ENCODE data around the gene CCDC87. TPM values are rescaled to one million over a fixed set of nuclear protein-coding genes. Genes with fewer than 3 reads are reported as not detected.
"Not testable (repeated sequence)": the region's sequence is repeated elsewhere in the genome, so short reads cannot be mapped to it uniquely, and the experiment has no call there.

Gene CCDC87
- total RNA-seq, 2 experiments from 2014 or later: 0.55 to 0.70 TPM

DNA sequence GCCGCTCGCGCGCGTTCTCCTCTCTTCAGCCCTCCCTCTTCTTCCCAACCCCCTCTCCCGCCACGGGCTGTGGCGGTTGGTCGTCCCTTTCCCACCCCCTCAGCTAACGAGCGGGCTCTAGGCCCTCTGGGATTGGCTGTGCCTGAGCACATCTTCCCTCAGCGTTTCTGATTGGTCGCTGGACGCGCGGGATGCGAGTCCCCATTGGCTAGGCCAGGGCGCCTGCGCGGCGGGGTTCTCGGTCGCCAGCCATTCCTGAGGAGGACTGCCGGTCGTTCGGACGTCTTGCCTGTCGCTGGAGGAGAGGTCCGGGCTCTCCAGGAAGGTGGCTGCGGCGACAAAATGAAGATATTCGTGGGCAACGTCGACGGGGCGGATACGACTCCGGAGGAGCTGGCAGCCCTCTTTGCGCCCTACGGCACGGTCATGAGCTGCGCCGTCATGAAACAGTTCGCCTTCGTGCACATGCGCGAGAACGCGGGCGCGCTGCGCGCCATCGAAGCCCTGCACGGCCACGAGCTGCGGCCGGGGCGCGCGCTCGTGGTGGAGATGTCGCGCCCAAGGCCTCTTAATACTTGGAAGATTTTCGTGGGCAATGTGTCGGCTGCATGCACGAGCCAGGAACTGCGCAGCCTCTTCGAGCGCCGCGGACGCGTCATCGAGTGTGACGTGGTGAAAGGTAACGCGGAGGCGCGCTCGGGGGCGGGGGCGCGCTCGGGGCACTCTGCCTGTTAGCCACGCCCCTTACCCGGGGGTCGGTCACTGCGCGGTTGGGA, 23.7 kb upstream of the CCDC87 start, which contains the start of gene RBM14:
TSS of gene RBM14 (plus strand) at position 252 of the 776 bp plus-strand sequence. CDS start at position 343, 91 bp downstream.
- POLR2A ChIA-PET: interaction anchor here (0.6 to 4.7 kb wide), 26 partner anchors 8 to 532 kb away, joined by 3 to 78 read pairs (median 3); partner anchors contain the start of genes CCDC87, CCS, MRPL11 and RBM4
- H3K27ac Mint-ChIP-seq: peak within 1 kb of the TSS; percentile 99
- peaks cover 50% of the 10 kb centered on the region for H3K36me3 Mint-ChIP-seq (ENCODE audit: low read depth)
- peak; percentile 99 for DNase-seq
- H3K4me1 Mint-ChIP-seq (ENCODE audit: low read depth): peaks cover 36% of the 10 kb centered on the region
- H3K27me3 Mint-ChIP-seq (ENCODE audit: low read depth): no peaks in the 10 kb centered on the region
- H3K4me3 Mint-ChIP-seq: peak within 1 kb of the TSS; percentile 98
- H3K9me3 Mint-ChIP-seq (ENCODE audit: insufficient read depth): no peaks in the 10 kb centered on the region
- ATAC-seq: peak; percentile 92
- CTCF ChIA-PET: interaction anchor here (0.7 to 3.6 kb wide), 7 partner anchors 14 to 137 kb away, joined by 4 to 28 read pairs (median 13); partner anchors contain the start of genes CCDC87, CCS, DPP3 and RBM4

DNA sequence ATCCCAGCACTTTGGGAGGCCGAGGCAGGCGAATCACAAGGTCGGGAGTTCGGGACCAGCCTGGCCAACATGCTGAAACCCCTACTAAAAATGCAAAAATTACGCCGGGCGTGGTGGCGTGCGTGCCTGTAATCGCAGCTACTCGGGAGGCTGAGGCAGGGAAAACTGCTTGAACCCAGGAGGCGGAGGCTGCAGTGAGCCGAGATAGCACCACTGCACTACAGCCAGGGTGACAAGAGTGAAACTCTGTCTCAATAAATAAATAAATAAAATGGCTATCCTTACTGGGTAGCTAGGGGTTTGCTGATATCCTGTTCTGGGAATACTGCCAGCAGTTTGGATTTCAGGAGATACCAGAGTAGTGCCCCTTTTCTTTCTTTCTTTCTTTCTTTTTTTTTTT, 21.2 kb upstream of the CCDC87 start:
- ChIA-PET POLR2A (interaction anchor here (4.7 kb wide), 1 partner anchor 25 kb away, joined by 78 read pairs; the partner anchor contains the start of gene RBM4), CTCF (interaction anchor here (1.3 to 2.4 kb wide), 3 partner anchors 22 to 148 kb away, joined by 3 to 8 read pairs (median 3); partner anchors contain the start of genes CCDC87, CCS and RBM4)
- Mint-ChIP-seq H3K27me3 (ENCODE audit: low read depth) (no peaks in the 10 kb centered on the region), H3K27ac (no peak overlapping the region), H3K4me3 (no peak overlapping the region), H3K9me3 (ENCODE audit: insufficient read depth) (no peaks in the 10 kb centered on the region), H3K36me3 (ENCODE audit: low read depth) (peaks cover 33% of the 10 kb centered on the region), H3K4me1 (ENCODE audit: low read depth) (peaks cover 31% of the 10 kb centered on the region)
- ATAC-seq (no peak), DNase-seq (no peak)

DNA sequence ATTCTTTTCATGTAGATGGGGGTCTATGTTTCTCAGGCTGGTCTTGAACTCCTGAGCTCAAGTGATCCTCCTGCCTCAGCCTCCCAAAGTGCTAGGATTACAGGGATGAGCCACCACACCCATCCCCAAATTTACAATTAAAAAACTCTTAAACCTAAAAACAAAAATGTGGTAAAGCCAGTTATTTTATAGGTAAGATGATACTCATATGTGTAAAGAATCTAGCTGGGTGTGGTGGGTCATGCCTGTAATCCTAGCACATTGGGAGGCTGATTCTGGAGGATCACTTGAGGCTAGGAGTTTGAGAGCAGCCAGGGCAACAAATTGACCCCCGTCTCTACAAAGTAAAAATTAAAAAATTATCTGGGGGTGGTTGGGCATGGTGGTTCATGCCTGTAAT, 19.6 kb upstream of the CCDC87 start:
- Mint-ChIP-seq H3K4me1 (ENCODE audit: low read depth) (peaks cover 22% of the 10 kb centered on the region), H3K27ac (no peak overlapping the region), H3K36me3 (ENCODE audit: low read depth) (peaks cover 21% of the 10 kb centered on the region), H3K9me3 (ENCODE audit: insufficient read depth) (no peaks in the 10 kb centered on the region), H3K27me3 (ENCODE audit: low read depth) (no peaks in the 10 kb centered on the region), H3K4me3 (no peak overlapping the region)
- POLR2A ChIA-PET: interaction anchor here (0.6 to 0.7 kb wide), 2 partner anchors 28 to 267 kb away, joined by 3 to 4 read pairs; no protein-coding TSS in a partner anchor
- ATAC-seq (no peak), DNase-seq (no peak)
- CTCF ChIA-PET: interaction anchor here (1.3 to 2.4 kb wide), 2 partner anchors 20 to 146 kb away, joined by 3 to 8 read pairs; partner anchors contain the start of genes CCDC87 and CCS

DNA sequence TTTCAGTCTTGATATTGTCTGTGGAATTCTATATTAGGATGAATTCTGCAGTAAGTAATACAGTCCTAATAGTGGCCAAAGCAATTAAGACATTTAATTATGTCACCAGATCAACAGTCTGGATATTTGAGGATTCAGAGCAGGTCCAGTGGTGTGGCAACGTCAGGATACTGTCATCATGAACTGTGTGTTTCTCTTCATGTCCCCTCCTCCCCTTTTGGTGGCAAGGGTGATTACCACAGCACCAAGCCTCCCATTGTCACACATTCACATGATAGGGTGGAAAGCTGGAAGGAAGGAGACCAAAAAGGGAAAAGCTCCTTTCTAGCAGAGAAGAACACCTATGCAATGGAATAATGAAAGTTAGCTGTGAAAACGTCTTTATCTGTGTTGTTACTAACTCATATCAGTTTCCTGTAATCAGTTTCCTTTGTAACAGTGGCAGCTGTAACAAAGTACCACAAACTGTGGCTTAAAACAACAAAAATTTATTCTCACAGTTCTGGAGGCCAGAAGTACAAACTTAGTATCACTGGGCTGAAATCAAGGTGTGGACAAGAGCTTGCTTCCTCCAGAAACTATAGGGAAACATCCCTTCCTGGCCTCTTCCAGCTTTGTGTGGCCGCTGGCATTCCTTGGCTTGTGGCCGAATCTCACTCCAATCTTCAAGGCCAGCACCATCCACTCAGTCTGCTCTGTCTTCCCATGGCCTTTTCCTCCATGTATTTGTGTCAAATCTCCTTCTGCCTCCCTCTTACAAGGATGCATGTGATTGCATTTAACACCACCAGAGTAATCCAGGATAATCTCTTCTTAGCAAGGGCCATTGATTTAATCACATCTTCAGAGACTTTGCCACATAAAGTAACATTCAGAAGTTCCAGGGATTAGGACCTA, 17.1 kb upstream of the CCDC87 start:
- no peak overlapping the region for H3K4me3 Mint-ChIP-seq

DNA sequence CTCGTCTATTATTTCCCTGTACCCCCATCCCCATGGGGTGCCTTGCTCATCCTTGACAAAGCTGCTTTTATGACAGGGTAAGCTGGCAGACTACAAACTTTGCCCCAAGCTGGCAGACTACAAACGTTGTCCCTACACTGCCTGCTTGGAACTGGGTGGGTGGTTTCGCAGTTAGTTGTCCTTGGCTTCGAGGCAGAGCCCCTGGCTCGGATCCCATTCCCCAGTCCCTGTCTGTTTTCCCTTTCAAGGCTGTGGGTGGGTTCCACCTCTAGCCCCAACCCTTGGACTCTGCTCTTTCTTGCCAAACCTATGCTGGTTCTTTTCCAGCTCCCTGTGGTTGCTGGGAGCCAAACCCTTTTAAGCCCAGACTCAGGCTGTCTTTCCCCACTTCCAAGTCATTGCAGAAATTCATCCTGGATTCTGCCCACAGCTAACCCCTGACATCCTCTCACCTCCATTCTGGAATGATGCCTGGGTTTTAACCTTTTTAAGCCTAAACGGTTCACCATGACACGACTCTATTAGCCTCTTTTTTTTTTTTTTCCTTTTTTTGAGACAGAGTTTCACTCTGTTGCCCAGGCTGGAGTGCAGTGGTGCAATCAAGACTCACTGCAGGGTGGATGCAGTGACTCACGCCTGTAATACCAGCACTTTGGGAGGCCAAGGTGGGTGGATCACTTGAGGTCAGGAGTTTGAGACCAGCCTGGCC, 14.4 kb upstream of the CCDC87 start:
- CTCF ChIA-PET: interaction anchor here (1.0 kb wide), 1 partner anchor 71 kb away, joined by 5 read pairs; the partner anchor contains the start of gene RBM4B

More for the DNA sequence above, 17.1 kb upstream of the CCDC87 start:
- Mint-ChIP-seq H3K27me3 (ENCODE audit: low read depth) (no peaks in the 10 kb centered on the region), H3K27ac (peak overlapping the region; percentile 55), H3K4me1 (ENCODE audit: low read depth) (peaks cover 13% of the 10 kb centered on the region), H3K9me3 (ENCODE audit: insufficient read depth) (no peaks in the 10 kb centered on the region), H3K36me3 (ENCODE audit: low read depth) (peaks cover 8% of the 10 kb centered on the region)
- ChIA-PET CTCF (interaction anchor here (0.7 to 1.8 kb wide), 4 partner anchors 9 to 68 kb away, joined by 3 to 6 read pairs (median 4); partner anchors contain the start of gene RBM4B), POLR2A (interaction anchor here (0.6 to 1.2 kb wide), 6 partner anchors 9 to 68 kb away, joined by 3 to 6 read pairs (median 4); no protein-coding TSS in a partner anchor)
- DNase-seq (no peak), ATAC-seq (peak; percentile 40)

DNA sequence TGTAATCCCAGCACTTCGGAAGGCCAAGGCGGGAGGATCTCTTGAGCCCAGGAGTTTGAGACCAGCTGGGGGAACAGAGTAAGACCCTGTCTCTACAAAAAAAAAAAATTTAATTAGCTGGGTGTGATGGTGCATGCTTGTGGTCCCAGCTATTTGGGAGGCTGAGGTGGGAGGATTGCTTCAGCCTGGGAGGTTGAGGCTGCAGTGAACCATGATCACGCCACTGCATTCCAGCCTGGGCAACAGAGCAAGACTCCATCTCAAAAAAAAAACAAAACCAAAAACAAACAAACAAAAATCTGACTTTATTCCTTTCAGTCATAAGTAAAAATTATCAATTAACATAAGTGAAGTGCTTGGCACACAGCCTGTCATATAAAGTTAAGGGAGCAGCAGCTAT, 13.7 kb upstream of the CCDC87 start:
- POLR2A ChIA-PET: interaction anchor here (0.8 to 3.5 kb wide), 2 partner anchors 10 to 19 kb away, joined by 3 to 27 read pairs; partner anchors contain the start of gene RBM14
- H3K9me3 Mint-ChIP-seq (ENCODE audit: insufficient read depth): not testable (repeated sequence)

More for the DNA sequence above, 14.4 kb upstream of the CCDC87 start:
- ATAC-seq (no peak), DNase-seq (no peak)
- H3K9me3 Mint-ChIP-seq (ENCODE audit: insufficient read depth): no peaks in the 10 kb centered on the region
- peaks cover 8% of the 10 kb centered on the region for H3K36me3 Mint-ChIP-seq (ENCODE audit: low read depth)
- H3K27ac Mint-ChIP-seq: no peak overlapping the region
- H3K4me1 Mint-ChIP-seq (ENCODE audit: low read depth): peaks cover 12% of the 10 kb centered on the region
- POLR2A ChIA-PET: interaction anchor here (3.5 kb wide), 1 partner anchor 10 kb away, joined by 27 read pairs; the partner anchor contains the start of gene RBM14
- H3K27me3 Mint-ChIP-seq (ENCODE audit: low read depth): no peaks in the 10 kb centered on the region
- no peak overlapping the region for H3K4me3 Mint-ChIP-seq

DNA sequence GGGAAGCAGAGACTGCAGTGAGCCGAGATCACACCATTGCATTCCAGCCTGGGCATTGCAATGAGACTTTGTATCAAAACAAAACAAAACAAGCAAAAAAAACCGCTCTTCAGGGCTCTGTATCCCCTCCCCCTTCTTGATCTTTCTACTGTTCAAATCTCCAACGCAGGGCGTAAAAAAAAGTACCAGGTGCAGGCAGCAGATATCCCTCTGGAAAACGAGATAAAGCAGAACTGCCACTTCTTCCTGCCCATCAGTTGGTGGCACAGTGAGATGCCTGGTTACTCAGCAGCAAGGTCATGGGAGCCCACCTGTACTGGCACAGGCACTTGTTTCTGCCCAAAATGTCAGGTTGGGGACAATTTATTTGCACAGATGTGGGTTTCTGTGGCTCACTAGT, 11.3 kb upstream of the CCDC87 start:
- Mint-ChIP-seq H3K27me3 (ENCODE audit: low read depth) (no peaks in the 10 kb centered on the region), H3K27ac (no peak overlapping the region), H3K4me1 (ENCODE audit: low read depth) (no peaks in the 10 kb centered on the region), H3K36me3 (ENCODE audit: low read depth) (peaks cover 13% of the 10 kb centered on the region), H3K4me3 (no peak overlapping the region), H3K9me3 (ENCODE audit: insufficient read depth) (no peaks in the 10 kb centered on the region)
- no peak for ATAC-seq
- ChIA-PET POLR2A (interaction anchor here (3.5 kb wide), 1 partner anchor 13 kb away, joined by 27 read pairs; the partner anchor contains the start of gene RBM14), CTCF (no interaction called here)
- no peak for DNase-seq

More for the DNA sequence above, 13.7 kb upstream of the CCDC87 start:
- not testable (repeated sequence) for H3K27ac Mint-ChIP-seq; ATAC-seq; H3K4me3 Mint-ChIP-seq; DNase-seq; H3K27me3 Mint-ChIP-seq (ENCODE audit: low read depth)
- H3K4me1 Mint-ChIP-seq (ENCODE audit: low read depth): peaks cover 12% of the 10 kb centered on the region
- CTCF ChIA-PET: interaction anchor here (1.0 kb wide), 1 partner anchor 71 kb away, joined by 5 read pairs; the partner anchor contains the start of gene RBM4B
- peaks cover 10% of the 10 kb centered on the region for H3K36me3 Mint-ChIP-seq (ENCODE audit: low read depth)

DNA sequence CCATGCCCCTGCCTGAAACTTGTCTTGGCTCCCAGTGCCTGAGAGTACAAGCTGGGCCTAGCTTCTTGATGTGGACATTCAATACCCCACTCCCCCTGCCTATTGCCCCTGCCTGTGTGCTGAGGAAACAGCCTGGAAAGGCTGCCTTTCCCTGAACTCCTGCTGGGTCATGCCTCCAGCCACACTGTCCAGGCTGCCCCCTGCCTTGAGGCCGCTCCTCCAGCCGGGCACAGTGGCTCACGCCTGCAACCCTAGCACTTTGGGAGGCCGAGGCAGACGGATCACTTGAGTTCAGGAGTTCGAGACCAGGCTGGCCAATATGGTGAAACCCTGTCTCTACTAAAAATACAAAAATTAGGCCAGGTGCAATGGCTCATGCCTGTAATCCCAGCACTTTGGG, 10.2 kb upstream of the CCDC87 start:
- DNase-seq: no peak
- CTCF ChIA-PET: no interaction called here
- no peaks in the 10 kb centered on the region for H3K4me1 Mint-ChIP-seq (ENCODE audit: low read depth)
- H3K36me3 Mint-ChIP-seq (ENCODE audit: low read depth): peaks cover 16% of the 10 kb centered on the region
- POLR2A ChIA-PET: interaction anchor here (1.1 to 1.2 kb wide), 2 partner anchors 13 to 16 kb away, joined by 3 to 4 read pairs; partner anchors contain the start of gene RBM14
- peak overlapping the region; percentile 15 for H3K27ac Mint-ChIP-seq
- H3K9me3 Mint-ChIP-seq (ENCODE audit: insufficient read depth): no peaks in the 10 kb centered on the region
- no peak overlapping the region for H3K4me3 Mint-ChIP-seq
- H3K27me3 Mint-ChIP-seq (ENCODE audit: low read depth): no peaks in the 10 kb centered on the region
- no peak for ATAC-seq

DNA sequence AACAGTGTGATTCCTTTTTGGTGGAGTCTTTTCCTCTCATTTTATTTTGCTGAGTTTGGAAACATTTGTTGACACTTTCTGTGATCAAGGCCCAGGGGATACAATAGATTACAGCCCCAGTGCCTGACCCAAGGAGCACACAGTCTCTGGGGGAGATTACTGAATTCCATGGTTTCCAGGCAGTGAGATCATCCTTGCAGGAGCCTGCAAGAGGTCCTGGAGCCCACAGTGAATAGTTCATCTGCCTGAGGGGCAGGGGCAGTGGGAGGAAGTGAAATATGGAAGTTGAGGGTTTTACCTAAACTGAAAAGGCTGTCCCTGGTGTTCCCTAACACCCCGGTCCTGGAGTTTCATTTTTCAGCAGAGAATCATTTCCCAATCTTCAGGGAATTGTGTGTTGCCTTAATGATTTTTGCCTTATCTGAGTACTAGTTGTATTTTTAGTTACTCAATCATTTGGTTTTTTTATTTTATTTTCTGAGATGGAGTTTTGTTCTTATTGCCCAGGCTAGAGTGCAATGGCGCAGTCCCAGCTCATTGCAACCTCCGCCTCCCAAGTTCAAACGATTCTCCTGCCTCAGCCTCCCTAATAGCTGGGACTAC, 7.9 kb upstream of the CCDC87 start:
- CTCF ChIA-PET: no interaction called here
- Mint-ChIP-seq H3K36me3 (ENCODE audit: low read depth) (peaks cover 10% of the 10 kb centered on the region), H3K27ac (no peak overlapping the region), H3K4me1 (ENCODE audit: low read depth) (peaks cover 3% of the 10 kb centered on the region), H3K9me3 (ENCODE audit: insufficient read depth) (no peaks in the 10 kb centered on the region), H3K4me3 (no peak overlapping the region), H3K27me3 (ENCODE audit: low read depth) (no peaks in the 10 kb centered on the region)
- ATAC-seq: no peak
- POLR2A ChIA-PET: interaction anchor here (0.8 kb wide), 1 partner anchor 21 kb away, joined by 3 read pairs; no protein-coding TSS in a partner anchor
- DNase-seq: no peak

DNA sequence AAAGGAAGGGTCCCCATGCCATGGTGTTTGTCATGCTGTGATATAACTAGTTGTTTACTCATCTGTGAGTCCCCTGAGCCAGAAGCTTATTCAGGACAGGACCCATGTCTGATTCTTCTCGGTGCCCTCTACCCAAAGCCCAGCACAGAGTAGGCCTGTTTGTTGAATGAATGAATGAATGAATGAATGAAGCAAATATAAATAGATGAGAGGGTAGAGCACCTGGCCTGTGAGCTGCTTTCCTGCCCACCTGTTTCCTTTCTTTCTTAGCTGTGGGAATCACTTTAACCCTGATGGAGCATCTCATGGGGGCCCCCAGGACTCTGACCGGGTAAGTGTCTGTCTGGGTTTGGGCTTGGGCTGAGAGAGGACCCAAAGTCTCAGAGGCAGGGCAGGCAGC, 7.4 kb upstream of the CCDC87 start:
- ChIA-PET CTCF (interaction anchor here (0.7 kb wide), 1 partner anchor 175 kb away, joined by 3 read pairs; no protein-coding TSS in a partner anchor), POLR2A (interaction anchor here (0.8 kb wide), 1 partner anchor 17 kb away, joined by 3 read pairs; the partner anchor contains the start of gene RBM14)
- Mint-ChIP-seq H3K9me3 (ENCODE audit: insufficient read depth) (no peaks in the 10 kb centered on the region), H3K27ac (no peak overlapping the region), H3K4me1 (ENCODE audit: low read depth) (peaks cover 8% of the 10 kb centered on the region), H3K36me3 (ENCODE audit: low read depth) (peaks cover 10% of the 10 kb centered on the region), H3K4me3 (no peak overlapping the region), H3K27me3 (ENCODE audit: low read depth) (no peaks in the 10 kb centered on the region)
- DNase-seq (no peak), ATAC-seq (no peak)

Data from activated CD8-positive, alpha-beta T cell treated with anti-CD3 and anti-CD28 coated beads, Interleukin-2, amount 10 ng/mL, durations not matched to agents 7 days and 5 days (primary cell).